SK-N-MC (cell line): Measurements from ENCODE around the gene ZNF775.

Source experiments
- DNase-seq: peaks from one replicate; pipeline ENCODE4 v3.0.0-alpha.2; 2011; ENCODE audit warnings: low read depth, low spot score
- H3K27ac ChIP-seq: fragments of 200-600 bp; sonication (generic); 2 replicates; pipeline ENCODE4 v1.5.1; 2016; ENCODE audit warnings: mixed run types
- H3K36me3 ChIP-seq: fragments of 200-600 bp; sonication (generic); 2 replicates; pipeline ENCODE4 v1.6.1; 2017; ENCODE audit warnings: antibody characterized with exemption, low read length, mixed read lengths; ENCODE audit not compliant: insufficient read depth
- H3K4me3 ChIP-seq: fragments of 200-600 bp; sonication (generic); 2 replicates; pipeline ENCODE4 v1.5.1; 2016
- H3K9ac ChIP-seq: fragments of 200-600 bp; sonication (generic); 2 replicates; pipeline ENCODE4 v1.8.0; 2017; ENCODE audit warnings: mixed run types, mixed read lengths; ENCODE audit not compliant: insufficient read length
- H3K9me3 ChIP-seq: fragments of 200-600 bp; sonication (generic); 2 replicates; pipeline ENCODE4 v1.6.1; 2017; ENCODE audit warnings: low read depth, mild to moderate bottlenecking, antibody characterized with exemption, low read length, moderate library complexity, mixed read lengths
- EZH2 ChIP-seq: fragments of 200-600 bp; sonication (generic); IDR thresholded peaks from one replicate; pipeline ENCODE4 v1.6.1; 2017; ENCODE audit warnings: antibody characterized with exemption
- FOXP2 ChIP-seq: optimal IDR thresholded peaks from 2 replicates; pipeline ENCODE3; 2011; ENCODE audit warnings: mild to moderate bottlenecking, moderate library complexity; ENCODE audit not compliant: insufficient read depth; ENCODE audit errors: extremely low read length, control extremely low read depth
- POLR2AphosphoS5 ChIP-seq: IDR thresholded peaks from 2 replicates; pipeline ENCODE4 v1.6.1; 2012; ENCODE audit warnings: mild to moderate bottlenecking, low read depth, low read length, borderline replicate concordance

The ZNF775 gene

GRCh38 chr7:150341263-150342120 lies 37.6 kb upstream of the ZNF775 start, which contains the start of gene RARRES2:
Gene RARRES2, minus strand, starts transcription at chr7:150341629. Its CDS starts 1,020 bp downstream, at chr7:150340609.
- DNase-seq = no peak
- TF ChIP-seq FOXP2 = no peak
- TF ChIP-seq POLR2AphosphoS5 = no peak
- TF ChIP-seq EZH2 = no peak
- Histone ChIP-seq H3K4me3 (no peak within 1 kb of the TSS), H3K27ac (no peak within 1 kb of the TSS), H3K36me3 (no peaks in the 10 kb centered on the region), H3K9ac (no peak within 1 kb of the TSS), H3K9me3 (no peaks in the 10 kb centered on the region; the same call in 1 of the 2 replicates)

GRCh38 chr7:150342121-150342408 lies 37.1 kb upstream of the ZNF775 start:
- Histone ChIP-seq H3K27ac (no peak overlapping the region), H3K36me3 (no peaks in the 10 kb centered on the region), H3K9me3 (no peaks in the 10 kb centered on the region; the same call in 1 of the 2 replicates), H3K9ac (no peak overlapping the region), H3K4me3 (no peak overlapping the region)
- TF ChIP-seq POLR2AphosphoS5 (no peak), FOXP2 (no peak), EZH2 (no peak)
- DNase-seq = no peak

GRCh38 chr7:150343225-150343624 lies 35.9 kb upstream of the ZNF775 start:
- H3K9ac ChIP-seq = no peak overlapping the region
- no peak overlapping the region for H3K27ac ChIP-seq
- no peaks in the 10 kb centered on the region for H3K36me3 ChIP-seq

GRCh38 chr7:150344299-150344698 lies 34.8 kb upstream of the ZNF775 start:
- H3K36me3 ChIP-seq = no peaks in the 10 kb centered on the region
- no peaks in the 10 kb centered on the region; the same call in 1 of the 2 replicates for H3K9me3 ChIP-seq
- TF ChIP-seq POLR2AphosphoS5 = no peak
- no peak for TF ChIP-seq FOXP2
- TF ChIP-seq EZH2 = no peak
- no peak overlapping the region for H3K9ac ChIP-seq
- H3K27ac ChIP-seq = no peak overlapping the region
- H3K4me3 ChIP-seq = no peak overlapping the region
- DNase-seq = no peak

More at GRCh38 chr7:150343225-150343624, 35.9 kb upstream of the ZNF775 start:
- no peak for DNase-seq
- Histone ChIP-seq H3K9me3 (no peaks in the 10 kb centered on the region; the same call in 1 of the 2 replicates), H3K4me3 (no peak overlapping the region)
- TF ChIP-seq FOXP2 (no peak), POLR2AphosphoS5 (no peak), EZH2 (no peak)

- TF ChIP-seq POLR2AphosphoS5 (no peak), FOXP2 (no peak), EZH2 (no peak)
- no peak for DNase-seq
Measured at GRCh38 chr7:150345012-150345411, 34.1 kb upstream of the ZNF775 start.

GRCh38 chr7:150346922-150347321 lies 32.2 kb upstream of the ZNF775 start:
- Histone ChIP-seq H3K9ac (no peak overlapping the region), H3K9me3 (no peaks in the 10 kb centered on the region; the same call in 1 of the 2 replicates), H3K27ac (no peak overlapping the region), H3K36me3 (no peaks in the 10 kb centered on the region), H3K4me3 (no peak overlapping the region)
- no peak for DNase-seq
- no peak for TF ChIP-seq POLR2AphosphoS5
- TF ChIP-seq FOXP2 = no peak
- no peak for TF ChIP-seq EZH2

More at GRCh38 chr7:150345012-150345411, 34.1 kb upstream of the ZNF775 start:
- no peaks in the 10 kb centered on the region; the same call in 1 of the 2 replicates for H3K9me3 ChIP-seq
- no peak overlapping the region for H3K27ac ChIP-seq
- H3K4me3 ChIP-seq = no peak overlapping the region
- H3K36me3 ChIP-seq = no peaks in the 10 kb centered on the region
- no peak overlapping the region for H3K9ac ChIP-seq

GRCh38 chr7:150351587-150352194 lies 27.4 kb upstream of the ZNF775 start:
- Histone ChIP-seq H3K36me3 (no peaks in the 10 kb centered on the region), H3K27ac (no peak overlapping the region), H3K9ac (no peak overlapping the region), H3K4me3 (no peak overlapping the region), H3K9me3 (no peaks in the 10 kb centered on the region)
- TF ChIP-seq POLR2AphosphoS5 = no peak
- no peak for TF ChIP-seq FOXP2
- TF ChIP-seq EZH2 = no peak
- no peak for DNase-seq

GRCh38 chr7:150355666-150356059 lies 23.5 kb upstream of the ZNF775 start:
- Histone ChIP-seq H3K9ac (no peak overlapping the region), H3K4me3 (no peak overlapping the region), H3K9me3 (no peaks in the 10 kb centered on the region), H3K27ac (no peak overlapping the region), H3K36me3 (no peaks in the 10 kb centered on the region)
- no peak for DNase-seq
- TF ChIP-seq FOXP2 = no peak
- no peak for TF ChIP-seq POLR2AphosphoS5
- no peak for TF ChIP-seq EZH2
